SH-SY5Y (cell line): Measurements from ENCODE around the gene ANKMY2.

Source experiments
- GATA2 ChIP-seq: IDR thresholded peaks from 2 replicates; pipeline ENCODE4 v1.6.1; 2011; ENCODE audit warnings: mild to moderate bottlenecking, low read depth, low read length
- GATA3 ChIP-seq: IDR thresholded peaks from 2 replicates; pipeline ENCODE4 v1.6.1; 2011; ENCODE audit warnings: low read depth, mild to moderate bottlenecking, low read length, moderate library complexity

DNA sequence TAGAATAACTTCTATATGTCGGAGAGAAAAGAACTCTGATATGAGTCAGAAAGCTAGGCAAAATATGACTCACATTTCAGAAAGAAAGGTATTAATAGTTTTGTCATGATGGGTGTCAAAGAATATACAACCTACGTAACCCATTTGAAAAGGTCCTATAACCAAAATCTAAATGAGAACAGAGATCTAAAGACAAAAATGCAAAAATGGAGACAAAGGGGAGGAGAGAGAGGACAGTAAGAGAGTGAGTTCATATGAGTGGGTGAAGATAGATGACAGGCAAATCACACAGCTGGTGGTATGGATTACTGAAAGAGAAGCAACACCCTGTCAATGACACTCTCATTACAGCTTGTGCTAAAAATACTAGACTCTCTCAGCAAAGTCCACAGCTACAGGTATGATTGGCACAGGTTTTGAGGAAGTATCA lies 25.6 kb downstream of the ANKMY2 start:
- TF ChIP-seq GATA3 = no peak
- TF ChIP-seq GATA2 = no peak
